K562 treated with DMSO at 1 percent for 4 hours (cell line): Measurements from ENCODE around the gene OR2B6. TPM values are rescaled to one million over a fixed set of nuclear protein-coding genes. Genes with fewer than 3 reads are reported as not detected.

ENCODE experiments used
- total RNA-seq: library from RNA; unstranded; fragments of 300-600 nt; gene quantifications from 2 replicates; pipeline ENCODE4 v1.2.3, GENCODE V29; 2022; ENCODE audit not compliant: insufficient read depth

OR2B6 gene
- total RNA-seq, result 6.2 and 7.1 TPM in 2 replicates

DNA sequence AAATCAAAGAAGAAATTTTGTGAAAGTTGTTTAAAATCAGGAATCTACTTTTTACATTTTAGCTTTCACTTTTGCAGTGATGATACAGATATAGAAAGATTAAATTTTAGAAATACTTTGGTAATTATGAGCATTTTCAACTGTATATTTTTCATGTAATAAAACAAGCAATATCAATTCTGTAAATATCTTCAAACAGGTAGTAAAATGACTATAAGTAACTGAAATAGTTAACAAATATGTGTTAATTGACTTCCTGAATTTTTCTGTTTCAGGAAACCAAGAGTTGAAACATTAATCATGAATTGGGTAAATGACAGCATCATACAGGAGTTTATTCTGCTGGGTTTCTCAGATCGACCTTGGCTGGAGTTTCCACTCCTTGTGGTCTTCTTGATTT lies at the start of gene OR2B6:
OR2B6 (plus strand) TSS at position 301 of the 400 bp plus-strand sequence; CDS start at position 301, 0 bp downstream.

DNA sequence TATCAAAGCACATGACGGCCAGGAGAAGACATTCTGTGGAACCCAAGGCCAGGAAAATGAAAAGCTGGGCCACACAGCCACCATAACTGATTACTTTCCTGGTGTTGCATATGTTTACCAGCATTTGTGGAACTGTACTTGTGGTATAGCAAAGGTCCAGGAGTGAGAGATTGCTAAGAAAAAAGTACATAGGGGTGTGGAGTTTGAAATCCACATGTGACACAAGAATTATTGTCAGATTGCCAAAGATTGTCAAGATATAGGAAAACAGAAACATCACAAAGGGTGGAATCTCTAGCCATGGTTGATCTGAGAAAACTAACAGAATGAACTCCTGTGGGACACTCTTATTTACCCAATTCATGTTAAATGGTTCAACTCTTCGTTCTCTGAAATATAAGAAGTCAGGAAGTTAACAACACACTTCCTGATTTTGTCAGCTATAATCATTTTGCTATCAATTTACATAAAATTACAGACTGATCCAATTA lies 45.0 kb upstream of the OR2B6 start, which contains the start of gene OR2B2:
OR2B2 (minus strand) TSS at position 441 of the 491 bp plus-strand sequence; CDS start at position 364, 77 bp downstream.

Other genes starting within 250 kb of the OR2B6 start
- not detected in 2 replicates for gene OR2B2, start 44.8 kb upstream of the OR2B6 start, total RNA-seq
- gene ZNF165, start 123.3 kb downstream of the OR2B6 start, total RNA-seq, result 1.6 and 2.1 TPM in 2 replicates
- not detected in 2 replicates for gene ZSCAN16, start 167.4 kb downstream of the OR2B6 start, total RNA-seq
- gene ZKSCAN8, start 184.6 kb downstream of the OR2B6 start, total RNA-seq, result 11.6 and 19.4 TPM in 2 replicates